OCI-LY7 (cell line): ENCODE measurements around the gene CXCL5.

ENCODE experiments used
- CTCF ChIP-seq: fragments of 200-600 bp; sonication (generic); conservative IDR thresholded peaks from 2 replicates; pipeline ENCODE4 v1.5.1; 2014; ENCODE audit warnings: mild to moderate bottlenecking, antibody characterized with exemption, low read length, moderate library complexity, mixed read lengths
- EZH2phosphoT487 ChIP-seq: fragments of 200-600 bp; sonication (generic); IDR thresholded peaks from 2 replicates; pipeline ENCODE4 v1.6.1; 2018; ENCODE audit warnings: low read depth, borderline replicate concordance, mild to moderate bottlenecking, mixed run types, antibody characterized with exemption, low read length, moderate library complexity, mixed read lengths

- TF ChIP-seq CTCF: no peak
- TF ChIP-seq EZH2phosphoT487: no peak
These were observed 30.6 kb downstream of the CXCL5 start for GRCh38 chr4:73967866-73968265.
